Activated B cell treated with CpG ODN at 0.5 μM for 24 hours (primary cell): ENCODE measurements around the gene HERC6. TPM values are rescaled to one million over a fixed set of nuclear protein-coding genes. Genes with fewer than 3 reads are reported as not detected.

Experiments
- ATAC-seq: fragments of 200-7000 bp; cut with Tn5 transposase; one replicate; pipeline ENCODE4 v1.10.0; 2021; ENCODE audit warnings: low read depth, mild to moderate bottlenecking, moderate library complexity
- CTCF ChIA-PET: fragments of 350-600 bp; sonication (Branson Sonifier 250); formaldehyde crosslinking; loops from one replicate; lab custom pipeline; 2021; ENCODE audit warnings: antibody characterized with exemption; lab: Charles Lee
- POLR2A ChIA-PET: fragments of 350-600 bp; sonication (Branson Sonifier 250); formaldehyde crosslinking; loops from one replicate; lab custom pipeline; 2021; ENCODE audit warnings: antibody characterized with exemption; lab: Charles Lee
- DNase-seq: peaks from one replicate; pipeline ENCODE4 v3.0.0; 2022
- H3K27ac Mint-ChIP-seq: one replicate; pipeline ENCODE4 v1.8.0; 2020; ENCODE audit warnings: mixed read lengths
- H3K27me3 Mint-ChIP-seq: one replicate; pipeline ENCODE4 v1.8.0; 2021; ENCODE audit warnings: mixed read lengths
- H3K36me3 Mint-ChIP-seq: one replicate; pipeline ENCODE4 v1.8.0; 2021; ENCODE audit warnings: low read depth, mixed read lengths
- H3K4me1 Mint-ChIP-seq: one replicate; pipeline ENCODE4 v1.8.0; 2021; ENCODE audit warnings: mixed read lengths
- H3K4me3 Mint-ChIP-seq: one replicate; pipeline ENCODE4 v1.8.0; 2020; ENCODE audit warnings: mild to moderate bottlenecking, mixed read lengths
- H3K9me3 Mint-ChIP-seq: one replicate; pipeline ENCODE4 v1.8.0; 2020; ENCODE audit warnings: mixed read lengths
- CTCF ChIP-seq: fragments of 200-600 bp; IDR thresholded peaks from one replicate; pipeline ENCODE4 v1.8.0; 2022; ENCODE audit warnings: antibody characterized with exemption, mild to moderate bottlenecking
- intact Hi-C: fragments of 100-400 bp; cut with micrococcal nuclease; formaldehyde crosslinking; loops from one replicate; pipeline ENCODE4 v1.15.1; 2024
- total RNA-seq: library from RNA; stranded (reverse); gene quantifications from 2 replicates; pipeline ENCODE4 v1.2.3, GENCODE V29; 2022

The HERC6 gene
- total RNA-seq, 1 donor from 2014 or later = 11.4 TPM

DNA sequence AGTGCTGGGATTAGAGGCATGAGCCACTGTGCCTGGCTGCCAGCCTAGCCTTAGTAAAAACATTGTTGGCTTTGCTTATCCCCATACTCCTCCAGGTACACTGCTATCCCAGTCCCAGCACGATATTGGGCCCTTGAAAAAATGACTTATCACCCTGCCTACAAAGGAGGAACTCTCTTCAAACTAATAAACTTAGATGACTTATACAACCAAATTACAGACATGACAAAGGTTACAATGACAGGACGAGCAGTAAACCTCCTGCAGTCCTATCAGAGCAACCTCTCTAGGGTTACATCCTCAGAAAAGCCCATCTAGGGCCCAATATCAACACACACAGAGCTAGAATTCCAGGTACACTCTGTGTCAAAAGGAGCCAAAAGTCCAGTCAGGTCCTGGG is 72.6 kb downstream of the HERC6 start:
- ATAC-seq (no peak), DNase-seq (no peak)
- Mint-ChIP-seq H3K27ac (no peak overlapping the region), H3K9me3 (peaks cover 2% of the 10 kb centered on the region), H3K4me1 (peaks cover 6% of the 10 kb centered on the region), H3K4me3 (no peak overlapping the region), H3K27me3 (no peaks in the 10 kb centered on the region), H3K36me3 (no peaks in the 10 kb centered on the region)
- intact Hi-C loops = loop anchor here (10.0 kb wide), 1 partner anchor 1056 kb away; the partner anchor contains the start of gene HSD17B11
- POLR2A ChIA-PET = no interaction called here
- TF ChIP-seq CTCF = no peak
- CTCF ChIA-PET = no interaction called here

GRCh38 chr4:88452912-88453311 is 74.3 kb downstream of the HERC6 start:
- intact Hi-C loops = loop anchor here (10.0 kb wide), 1 partner anchor 1058 kb away; the partner anchor contains the start of gene HSD17B11
- H3K4me3 Mint-ChIP-seq = no peak overlapping the region
- CTCF ChIA-PET = no interaction called here

DNA sequence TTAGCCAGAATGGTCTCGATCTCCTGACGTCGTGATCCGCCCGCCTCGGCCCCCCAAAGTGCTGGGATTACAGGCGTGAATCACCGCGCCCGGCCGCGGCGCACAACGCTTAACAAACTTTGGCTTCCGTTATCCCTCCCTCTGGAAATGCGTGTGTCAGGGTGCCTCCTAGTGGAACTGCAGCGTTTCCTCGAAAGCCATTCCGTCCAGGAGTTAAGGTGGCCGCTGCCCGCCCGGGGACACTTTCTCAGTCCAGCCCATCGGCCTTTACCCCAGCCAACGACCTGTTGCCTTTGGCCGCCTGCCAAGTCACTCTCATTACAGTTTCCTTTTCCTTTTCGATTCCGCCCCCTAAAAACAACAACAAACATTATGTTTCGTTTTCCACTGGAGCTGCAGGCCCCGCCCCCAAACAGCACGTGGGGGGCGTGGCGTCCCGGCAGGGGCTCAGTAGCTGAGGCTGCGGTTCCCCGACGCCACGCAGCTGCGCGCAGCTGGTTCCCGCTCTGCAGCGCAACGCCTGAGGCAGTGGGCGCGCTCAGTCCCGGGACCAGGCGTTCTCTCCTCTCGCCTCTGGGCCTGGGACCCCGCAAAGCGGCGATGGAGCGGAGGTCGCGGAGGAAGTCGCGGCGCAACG is 78.1 kb downstream of the HERC6 start, which contains the start of gene HERC5:
TSS of gene HERC5 (plus strand) at position 450 of the 637 bp plus-strand sequence. CDS start at position 601, 151 bp downstream.
- H3K27me3 Mint-ChIP-seq = no peaks in the 10 kb centered on the region
- TF ChIP-seq CTCF = no peak
- ATAC-seq (peak; percentile 96), DNase-seq (peak; percentile 84)
- intact Hi-C loops = loop anchor here (1.0 to 10.0 kb wide), 12 partner anchors 66 to 1236 kb away; partner anchors contain the start of genes HSD17B11, KLHL8, NUDT9 and PKD2
- H3K4me3 Mint-ChIP-seq = peak within 1 kb of the TSS; percentile 100
- H3K9me3 Mint-ChIP-seq = peaks cover 2% of the 10 kb centered on the region
- CTCF ChIA-PET = interaction anchor here (0.9 to 3.0 kb wide), 4 partner anchors 59 to 238 kb away, joined by 4 to 14 read pairs (median 9); partner anchors contain the start of genes HERC6 and PPM1K
- POLR2A ChIA-PET = interaction anchor here (0.6 to 3.1 kb wide), 16 partner anchors 12 to 1499 kb away, joined by 3 to 48 read pairs (median 4); partner anchors contain the start of genes HERC3, HERC6, NUDT9 and PPM1K
- peak within 1 kb of the TSS; percentile 99 for H3K27ac Mint-ChIP-seq
- H3K4me1 Mint-ChIP-seq = peaks cover 17% of the 10 kb centered on the region
- peaks cover 5% of the 10 kb centered on the region for H3K36me3 Mint-ChIP-seq

More at GRCh38 chr4:88452912-88453311, 74.3 kb downstream of the HERC6 start:
- Mint-ChIP-seq H3K27me3 (no peaks in the 10 kb centered on the region), H3K36me3 (peaks cover 5% of the 10 kb centered on the region), H3K4me1 (peaks cover 15% of the 10 kb centered on the region), H3K27ac (no peak overlapping the region), H3K9me3 (peaks cover 2% of the 10 kb centered on the region)
- ATAC-seq (no peak), DNase-seq (no peak)
- no peak for TF ChIP-seq CTCF
- POLR2A ChIA-PET = no interaction called here

- DNase-seq = no peak
- ATAC-seq = peak; percentile 32
- CTCF ChIA-PET = interaction anchor here (0.9 to 3.0 kb wide), 4 partner anchors 58 to 239 kb away, joined by 4 to 14 read pairs (median 9); partner anchors contain the start of genes HERC6 and PPM1K
- H3K36me3 Mint-ChIP-seq = peaks cover 7% of the 10 kb centered on the region
- POLR2A ChIA-PET = interaction anchor here (0.6 to 3.1 kb wide), 14 partner anchors 12 to 1499 kb away, joined by 3 to 48 read pairs (median 3); partner anchors contain the start of genes HERC3, HERC6, NUDT9 and PPM1K
- H3K4me1 Mint-ChIP-seq = peaks cover 17% of the 10 kb centered on the region
- H3K4me3 Mint-ChIP-seq = peak overlapping the region; percentile 100
- no peaks in the 10 kb centered on the region for H3K27me3 Mint-ChIP-seq
- H3K27ac Mint-ChIP-seq = peak overlapping the region; percentile 99
- TF ChIP-seq CTCF = no peak
- intact Hi-C loops = loop anchor here (1.0 to 10.0 kb wide), 12 partner anchors 65 to 1237 kb away; partner anchors contain the start of genes HSD17B11, KLHL8, NUDT9 and PKD2
- H3K9me3 Mint-ChIP-seq = peaks cover 2% of the 10 kb centered on the region
These were observed 78.9 kb downstream of the HERC6 start for GRCh38 chr4:88457307-88458103.
